Endothelial cell of umbilical vein (primary cell): ENCODE results near the gene LRRC23. TPM values are rescaled to one million over a fixed set of nuclear protein-coding genes. Genes with fewer than 3 reads are reported as not detected.

Source experiments
- BruUV-seq: library from RNA; stranded (reverse); fragments of 400-500 nt; replicated peaks from 2 replicates; lab custom pipeline; 2021; lab: Mats Ljungman, UMichigan
- CTCF ChIA-PET: fragments of 300-600, 350-600 bp; sonication (Branson Sonifier 250); formaldehyde crosslinking; loops from one replicate; lab custom pipeline; 2021; ENCODE audit warnings: antibody characterized with exemption, inconsistent platforms; lab: Charles Lee
- POLR2A ChIA-PET: fragments of 300-600, 350-600 bp; sonication (Branson Sonifier 250); formaldehyde crosslinking; loops from one replicate; lab custom pipeline; 2021; ENCODE audit warnings: antibody characterized with exemption, inconsistent platforms; lab: Charles Lee
- DNase-seq: peaks from one replicate; pipeline ENCODE4 v3.0.0-alpha.2; 2011; ENCODE audit warnings: low read depth, low spot score
- FAIRE-seq: peaks from 2 replicates; lab custom pipeline; 2011; peaks lifted over from hg19 to GRCh38; lab: Jason Lieb, UNC
- H2AFZ ChIP-seq: 2 replicates; pipeline ENCODE4 v1.6.0; 2012; ENCODE audit warnings: low read depth, low read length, control low read depth, inconsistent platforms
- H3K27ac ChIP-seq: 2 replicates; pipeline ENCODE4 v1.5.1; 2011; ENCODE audit warnings: low read depth, mild to moderate bottlenecking, control low read depth, low read length, moderate library complexity; ENCODE audit not compliant: insufficient read depth
- H3K27me3 ChIP-seq, 2 experiments: 2 replicates each; pipeline versions ENCODE4 v1.6.0 to v1.6.1; 2011; ENCODE audit warnings: low read length in 2 of 2, mixed read lengths in 1 of 2; ENCODE audit not compliant: control insufficient read depth in 2 of 2, insufficient read depth in 2 of 2
- H3K36me3 ChIP-seq, 2 experiments: 2 replicates in 1 of 2; 3 replicates in 1 of 2; pipeline ENCODE4 v1.5.1; 2011; ENCODE audit warnings: low read length in 2 of 2, mild to moderate bottlenecking in 1 of 2, moderate library complexity in 1 of 2; ENCODE audit not compliant: control insufficient read depth in 2 of 2, insufficient read depth in 2 of 2; ENCODE audit errors: extremely low read depth in 1 of 2
- H3K4me1 ChIP-seq: 3 replicates; pipeline ENCODE4 v1.5.1; 2011; ENCODE audit warnings: mild to moderate bottlenecking, low read length; ENCODE audit not compliant: control insufficient read depth, insufficient read depth; ENCODE audit errors: extremely low read depth
- H3K4me2 ChIP-seq: 2 replicates; pipeline ENCODE4 v1.6.1; 2011; ENCODE audit warnings: low read length, control low read depth, mixed read lengths; ENCODE audit not compliant: insufficient read depth
- H3K4me3 ChIP-seq, 3 experiments: fragments of 200-600 bp in 1 of 3; sonication (generic), shearing (Covaris generic) in 1 of 3; replicated peaks in 1 of 3; 2 replicates each; pipeline ENCODE4 v1.5.1; 2011 to 2016; ENCODE audit warnings: control low read depth in 3 of 3, low read length in 3 of 3, mild to moderate bottlenecking in 2 of 3, inconsistent platforms in 1 of 3, low read depth in 1 of 3, moderate library complexity in 1 of 3; ENCODE audit not compliant: insufficient read depth in 1 of 3
- H3K79me2 ChIP-seq: 2 replicates; pipeline ENCODE4 v1.6.0; 2012; ENCODE audit warnings: low read length, inconsistent platforms; ENCODE audit not compliant: control insufficient read depth, insufficient read depth
- H3K9ac ChIP-seq: replicated peaks from 2 replicates; pipeline ENCODE3; 2011; ENCODE audit warnings: low read length, control low read depth; ENCODE audit not compliant: insufficient read depth; ENCODE audit errors: extremely low read depth
- H3K9me1 ChIP-seq: replicated peaks from 3 replicates; pipeline ENCODE4 v1.6.0; 2011; ENCODE audit warnings: mild to moderate bottlenecking, low read length; ENCODE audit not compliant: control insufficient read depth, insufficient read depth; ENCODE audit errors: extremely low read depth
- H3K9me3 ChIP-seq: replicated peaks from 2 replicates; pipeline ENCODE4 v1.5.1; 2012; ENCODE audit warnings: low read length, inconsistent platforms; ENCODE audit not compliant: control insufficient read depth, insufficient read depth
- H4K20me1 ChIP-seq: replicated peaks from 2 replicates; pipeline ENCODE3; 2011; ENCODE audit warnings: mild to moderate bottlenecking, low read length; ENCODE audit not compliant: control insufficient read depth, insufficient read depth; ENCODE audit errors: extremely low read depth
- EZH2 ChIP-seq: IDR thresholded peaks from 2 replicates; pipeline ENCODE4 v1.6.1; 2012; ENCODE audit warnings: borderline replicate concordance, low read depth, mild to moderate bottlenecking, moderate library complexity, low read length, inconsistent platforms; ENCODE audit not compliant: severe bottlenecking
- FOS ChIP-seq: IDR thresholded peaks from 2 replicates; pipeline ENCODE4 v1.6.1; 2011; ENCODE audit warnings: mild to moderate bottlenecking, low read length, moderate library complexity, borderline replicate concordance; ENCODE audit not compliant: insufficient read depth
- GATA2 ChIP-seq: IDR thresholded peaks from 2 replicates; pipeline ENCODE4 v1.7.0; 2011; ENCODE audit warnings: low read depth, mild to moderate bottlenecking, moderate library complexity, mixed read lengths, low read length; ENCODE audit not compliant: insufficient read length, insufficient read depth
- JUN ChIP-seq: IDR thresholded peaks from 2 replicates; pipeline ENCODE4 v1.6.1; 2011; ENCODE audit warnings: borderline replicate concordance, low read depth; ENCODE audit not compliant: insufficient read length, insufficient read depth
- MAX ChIP-seq: IDR thresholded peaks from 2 replicates; pipeline ENCODE4 v1.6.1; 2011; ENCODE audit not compliant: insufficient read depth, insufficient read length
- MYC ChIP-seq: IDR thresholded peaks from one replicate; pipeline ENCODE4 v1.6.1; 2011; ENCODE audit warnings: mild to moderate bottlenecking, low read depth, low read length
- POLR2A ChIP-seq: IDR thresholded peaks from 2 replicates; pipeline ENCODE4 v1.6.1; 2012; ENCODE audit warnings: low read depth, mild to moderate bottlenecking, control low read depth, low read length
- POLR2AphosphoS5 ChIP-seq: IDR thresholded peaks from 2 replicates; pipeline ENCODE4 v1.6.1; 2012; ENCODE audit warnings: low read depth, mild to moderate bottlenecking, control low read depth, low read length, moderate library complexity; ENCODE audit not compliant: insufficient read depth
- dilution Hi-C: fragments of 300-500 bp; cut with MboI; formaldehyde crosslinking; loops from one replicate; pipeline ENCODE4 v1.15.0; 2019; ENCODE audit warnings: low sequenced_read_pairs; ENCODE audit not compliant: extremely low pct_ligation_motif_present
- intact Hi-C: fragments of 100-400 bp; cut with micrococcal nuclease; formaldehyde crosslinking; loops from one replicate; pipeline ENCODE4 v1.10.0; 2022
- polyA plus RNA-seq, 4 experiments: library from polyadenylated mRNA; depleted of rRNA in 3 of 4; stranded (reverse) in 3 of 4; unstranded in 1 of 4; fragments of >200 nt; gene quantifications; 2 replicates each; pipeline versions ENCODE4 v1.2.1 to v1.2.3, GENCODE V29; 2011 to 2012; ENCODE audit warnings: missing spikeins in 1 of 4
- total RNA-seq: library from RNA; stranded (reverse); gene quantifications from 2 replicates; pipeline ENCODE4 v1.2.3, GENCODE V29; 2021
- TF ChIP-seq, protein P1 (sequence below), 2 donors: IDR thresholded peaks; 1 replicate in 1 of 2; 2 replicates in 1 of 2; pipeline ENCODE4 v1.5.1; 2011; ENCODE audit warnings: low read length in 2 of 2, mild to moderate bottlenecking in 2 of 2, moderate library complexity in 2 of 2, control low read depth in 1 of 2, inconsistent platforms in 1 of 2, low read depth in 1 of 2; ENCODE audit not compliant: insufficient read depth in 1 of 2; ENCODE audit errors: extremely low read depth in 1 of 2

Gene LRRC23
- total and polyA plus RNA-seq, 2 donors (not counting 3 experiments of a cell fraction or from before 2014, with no cell fraction given): 3.1 to 3.5 TPM

DNA sequence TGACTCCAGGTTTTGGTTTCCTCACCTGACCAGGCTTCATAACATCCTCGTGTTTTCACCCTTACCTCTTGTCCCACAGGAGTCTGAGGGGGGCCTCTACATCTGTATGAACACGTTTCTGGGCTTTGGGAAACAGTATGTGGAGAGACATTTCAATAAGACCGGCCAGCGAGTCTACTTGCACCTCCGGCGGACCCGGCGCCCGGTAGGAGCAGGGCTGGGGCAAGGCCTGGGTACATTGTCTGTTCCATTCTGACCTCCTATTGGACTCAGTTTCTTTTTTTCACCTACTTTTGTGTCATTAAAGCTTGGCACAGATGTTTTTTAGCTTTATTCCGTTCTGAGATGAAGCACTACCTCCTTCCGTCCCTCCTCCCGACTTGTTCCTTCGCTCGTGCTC lies 49.3 kb upstream of the LRRC23 start:
- dilution Hi-C loops (no loop called here), intact Hi-C loops (no loop called here)
- Histone ChIP-seq H3K4me1 (peaks cover 19% of the 10 kb centered on the region), H3K9me1 (no peaks in the 10 kb centered on the region), H3K27ac (no peak overlapping the region), H3K4me3 (no peak overlapping the region), H3K4me2 (no peak overlapping the region), H3K9ac (no peak overlapping the region), H3K79me2 (peaks cover 28% of the 10 kb centered on the region), H3K9me3 (no peaks in the 10 kb centered on the region), H4K20me1 (no peaks in the 10 kb centered on the region), H3K27me3 (no peaks in the 10 kb centered on the region), H2AFZ (no peak overlapping the region), H3K36me3 (peaks cover 16 to 38% of the 10 kb centered on the region in 2 experiments)
- FAIRE-seq: no peak
- ChIA-PET POLR2A (no interaction called here), CTCF (interaction anchor here (1.1 to 2.1 kb wide), 3 partner anchors 9 to 102 kb away, joined by 3 to 6 read pairs (median 3); partner anchors contain the start of gene MLF2)
- no TSS peak for BruUV-seq
- DNase-seq: no peak
- TF ChIP-seq FOS: no peak
- TF ChIP-seq, protein P1, sequence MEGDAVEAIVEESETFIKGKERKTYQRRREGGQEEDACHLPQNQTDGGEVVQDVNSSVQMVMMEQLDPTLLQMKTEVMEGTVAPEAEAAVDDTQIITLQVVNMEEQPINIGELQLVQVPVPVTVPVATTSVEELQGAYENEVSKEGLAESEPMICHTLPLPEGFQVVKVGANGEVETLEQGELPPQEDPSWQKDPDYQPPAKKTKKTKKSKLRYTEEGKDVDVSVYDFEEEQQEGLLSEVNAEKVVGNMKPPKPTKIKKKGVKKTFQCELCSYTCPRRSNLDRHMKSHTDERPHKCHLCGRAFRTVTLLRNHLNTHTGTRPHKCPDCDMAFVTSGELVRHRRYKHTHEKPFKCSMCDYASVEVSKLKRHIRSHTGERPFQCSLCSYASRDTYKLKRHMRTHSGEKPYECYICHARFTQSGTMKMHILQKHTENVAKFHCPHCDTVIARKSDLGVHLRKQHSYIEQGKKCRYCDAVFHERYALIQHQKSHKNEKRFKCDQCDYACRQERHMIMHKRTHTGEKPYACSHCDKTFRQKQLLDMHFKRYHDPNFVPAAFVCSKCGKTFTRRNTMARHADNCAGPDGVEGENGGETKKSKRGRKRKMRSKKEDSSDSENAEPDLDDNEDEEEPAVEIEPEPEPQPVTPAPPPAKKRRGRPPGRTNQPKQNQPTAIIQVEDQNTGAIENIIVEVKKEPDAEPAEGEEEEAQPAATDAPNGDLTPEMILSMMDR (IDR thresholded peaks at IDR 0.05; ENCODE audit: extremely low read depth in 1 of 2, insufficient read depth in 1 of 2, low read depth in 1 of 2, low read length in 2 of 2): no peak
- no peak for TF ChIP-seq MYC
- no peak for TF ChIP-seq EZH2
- TF ChIP-seq POLR2A: no peak
- no peak for TF ChIP-seq POLR2AphosphoS5
- TF ChIP-seq GATA2: no peak
- no peak for TF ChIP-seq JUN
- no peak for TF ChIP-seq MAX
